NOMO-1 treated with DMSO at 0.1 percent for 48 hours (cell line): Measurements from ENCODE around the gene STEAP1B.
A peak's percentile ranks its signal among the peaks of the same experiment; 100 is the strongest.
"Not testable (repeated sequence)": the region's sequence is repeated elsewhere in the genome, so short reads cannot be mapped to it uniquely, and the experiment has no call there.

Experiments
- DNase-seq: peaks from one replicate; lab custom pipeline; 2025; ENCODE audit not compliant: unreplicated experiment; lab: John Stamatoyannopoulos, UW

STEAP1B gene

DNA sequence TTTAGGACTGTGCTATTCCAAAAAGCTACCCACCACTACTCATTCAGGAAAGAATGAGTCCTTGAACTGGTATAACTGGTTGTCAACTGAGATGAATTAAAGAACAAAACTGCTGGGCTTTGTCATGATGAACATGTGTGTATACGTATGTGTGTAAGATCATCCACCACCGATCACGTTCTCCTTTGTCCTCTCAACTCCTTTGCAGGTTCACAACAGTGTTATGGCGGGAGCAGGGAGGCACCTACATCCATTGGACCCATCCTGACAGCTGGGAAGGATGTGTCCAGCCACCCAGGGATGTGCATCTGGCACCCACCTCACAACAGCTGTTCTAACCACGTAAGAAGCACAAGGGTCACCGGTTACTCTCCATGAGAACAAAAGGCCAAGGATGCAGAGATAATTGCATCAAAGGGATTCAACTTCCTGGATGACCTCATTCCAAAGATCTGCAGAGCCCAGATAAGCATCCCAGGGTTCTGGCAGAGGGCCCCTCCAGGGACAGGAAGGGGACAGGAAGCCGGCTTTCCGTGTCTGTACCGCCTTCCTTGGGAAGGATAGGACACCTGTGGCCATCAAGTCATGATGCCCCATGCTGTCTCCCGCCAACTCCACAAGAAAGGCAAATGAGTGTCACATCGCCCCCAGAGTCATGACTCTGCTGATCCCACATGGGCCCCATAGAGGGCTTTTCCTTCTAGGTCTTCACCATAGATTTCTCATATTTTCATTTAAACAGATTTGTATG, 66.1 kb downstream of the STEAP1B start:
- no peak for DNase-seq

DNA sequence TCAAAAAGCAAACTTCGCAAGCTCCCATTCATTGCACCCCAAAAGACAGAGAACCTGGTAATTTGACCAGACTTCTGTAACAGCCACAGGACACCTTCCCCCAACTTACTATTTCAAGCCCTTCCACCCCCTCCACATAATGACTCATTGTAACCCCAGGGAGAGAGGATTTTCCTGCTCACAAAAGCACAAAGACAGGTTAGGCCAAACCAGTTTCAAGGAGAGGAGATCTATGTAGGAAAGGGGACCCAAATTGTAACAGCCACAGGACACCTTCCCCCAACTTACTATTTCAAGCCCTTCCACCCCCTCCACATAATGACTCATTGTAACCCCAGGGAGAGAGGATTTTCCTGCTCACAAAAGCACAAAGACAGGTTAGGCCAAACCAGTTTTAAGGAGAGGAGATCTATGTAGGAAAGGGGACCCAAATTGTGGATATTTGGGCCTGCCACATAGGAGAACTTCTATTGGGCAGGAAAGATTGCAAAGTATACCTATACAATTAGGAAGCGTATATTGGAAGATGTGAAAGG, 66.8 kb downstream of the STEAP1B start:
- DNase-seq, result not testable (repeated sequence)

DNA sequence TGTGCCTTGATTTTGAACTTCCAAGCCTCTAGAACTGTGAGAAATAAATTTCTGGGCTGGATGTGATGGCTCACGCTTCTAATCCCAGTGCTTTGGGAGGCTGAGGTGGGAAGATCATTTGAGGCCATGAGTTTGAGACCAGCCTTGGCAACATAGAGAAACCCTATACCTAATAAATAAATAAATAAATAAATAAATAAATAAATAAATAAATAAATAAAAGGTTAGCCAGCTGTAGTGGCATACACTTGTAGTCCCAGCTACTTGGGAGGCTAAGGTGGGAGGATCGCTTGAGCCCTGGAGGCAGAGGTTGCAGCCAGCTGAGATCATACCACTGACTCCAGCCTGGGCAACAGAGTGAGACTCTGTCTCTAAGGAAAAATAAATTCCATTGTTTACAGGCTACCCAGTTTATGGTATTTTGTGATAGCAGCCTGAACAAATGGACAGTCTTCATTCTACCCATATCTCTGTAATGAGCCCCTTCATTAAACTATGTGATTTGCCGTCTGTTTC, 67.7 kb downstream of the STEAP1B start:
- no peak for DNase-seq

DNA sequence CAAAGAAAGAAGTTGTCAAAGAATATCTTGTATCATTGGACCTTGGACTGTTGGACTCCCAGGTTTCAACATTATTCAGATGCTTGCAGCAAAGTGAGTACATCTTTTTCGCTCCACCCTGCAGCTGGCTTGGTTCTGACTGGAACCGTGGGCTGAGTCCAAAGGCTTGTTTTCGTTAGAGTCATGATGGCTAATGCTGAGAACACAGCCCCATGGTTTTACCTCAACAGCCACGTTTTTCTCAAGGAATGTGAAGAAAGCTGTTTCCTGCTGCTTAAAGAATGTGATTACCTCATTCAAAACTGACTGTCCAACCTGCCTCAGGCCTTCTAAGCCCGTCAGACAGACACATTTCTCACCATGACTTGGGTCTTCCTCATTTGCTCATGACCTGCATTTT, 69.5 kb downstream of the STEAP1B start:
- DNase-seq, result no peak

DNA sequence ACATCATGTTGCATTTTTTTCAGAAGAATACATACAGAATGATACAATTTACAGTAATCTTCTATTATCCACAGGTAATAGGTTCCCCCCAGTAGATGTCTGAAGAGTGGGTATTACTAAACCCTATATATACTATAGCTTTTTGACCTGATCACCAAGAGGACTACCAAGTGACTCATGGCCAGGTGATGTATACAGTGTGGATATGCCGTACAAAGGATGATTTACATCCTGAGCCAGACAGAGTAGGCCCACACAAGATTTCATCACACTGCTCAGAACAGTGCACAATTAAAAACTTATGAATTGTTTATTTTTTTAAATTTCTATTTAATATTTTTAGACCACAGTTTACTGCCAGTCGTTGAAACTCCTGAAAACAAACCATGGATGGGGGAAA, 70.6 kb downstream of the STEAP1B start:
- no peak for DNase-seq

DNA sequence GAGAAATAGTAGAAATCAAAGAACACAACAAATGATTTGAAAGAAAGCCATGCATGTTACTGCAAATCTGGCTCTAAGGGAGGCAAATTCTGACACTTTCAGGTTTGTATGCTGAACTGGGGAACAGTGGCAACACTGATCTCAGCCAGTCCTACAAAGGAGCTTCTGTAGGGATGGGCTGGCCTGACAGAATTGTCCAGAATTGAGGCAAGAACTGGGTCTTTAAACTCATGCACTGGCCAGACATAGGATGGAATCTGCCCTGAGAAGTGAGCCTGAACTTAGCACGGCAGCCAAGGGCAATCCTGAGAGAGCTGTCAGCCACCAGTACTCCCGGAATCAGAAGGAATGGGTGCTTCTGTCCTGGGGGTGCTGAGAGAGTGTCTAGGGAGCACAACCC, 72.1 kb downstream of the STEAP1B start:
- no peak for DNase-seq

DNA sequence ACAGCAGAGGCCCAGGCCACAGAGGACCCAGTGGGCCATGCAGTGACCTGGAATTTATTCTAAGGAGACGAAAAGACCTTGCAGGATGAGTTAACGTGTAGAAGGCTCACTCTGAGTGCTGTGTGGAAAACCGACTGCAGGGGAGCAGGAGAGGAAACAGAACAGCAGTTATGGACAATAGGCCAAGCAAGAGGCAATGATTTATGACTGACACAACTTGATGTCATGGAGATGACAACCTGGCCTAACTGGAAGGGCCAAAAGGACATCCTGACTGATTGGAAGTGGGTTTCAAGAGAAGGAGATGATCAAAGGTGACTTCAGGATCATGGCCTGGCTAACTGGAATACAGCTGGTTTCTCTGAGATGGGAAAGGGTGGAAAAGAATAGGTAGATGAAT, 72.9 kb downstream of the STEAP1B start:
- no peak for DNase-seq

DNA sequence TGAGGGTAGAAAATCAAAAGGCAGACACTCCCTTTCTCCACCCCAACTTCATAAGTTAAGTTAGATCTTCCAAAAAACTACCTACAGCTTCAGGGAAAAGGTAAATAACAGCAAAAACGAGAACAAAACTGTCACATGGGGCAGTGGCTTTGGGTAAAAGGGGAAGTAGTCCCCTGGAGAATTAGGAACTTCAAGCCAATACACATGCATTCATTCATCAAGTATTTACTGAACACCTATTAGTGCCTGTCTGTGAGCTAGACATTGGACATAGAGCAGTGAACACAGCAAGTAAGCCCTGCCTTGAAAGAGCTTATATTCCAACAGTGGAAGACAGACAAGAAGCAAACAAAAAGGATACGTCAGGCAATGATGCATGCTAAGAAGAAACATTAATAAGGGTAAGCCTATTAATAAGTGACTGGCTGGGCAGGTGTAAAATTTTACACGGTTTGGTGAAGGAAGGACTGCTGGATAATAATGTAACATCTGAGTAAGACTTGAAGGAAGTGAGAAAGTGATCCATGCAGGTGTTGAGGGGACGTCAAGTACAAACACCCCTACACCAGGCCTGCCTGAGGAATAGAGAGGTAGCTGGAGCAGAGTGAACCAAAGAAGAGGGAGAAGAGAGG, 73.4 kb downstream of the STEAP1B start:
- peak; percentile 23 for DNase-seq

DNA sequence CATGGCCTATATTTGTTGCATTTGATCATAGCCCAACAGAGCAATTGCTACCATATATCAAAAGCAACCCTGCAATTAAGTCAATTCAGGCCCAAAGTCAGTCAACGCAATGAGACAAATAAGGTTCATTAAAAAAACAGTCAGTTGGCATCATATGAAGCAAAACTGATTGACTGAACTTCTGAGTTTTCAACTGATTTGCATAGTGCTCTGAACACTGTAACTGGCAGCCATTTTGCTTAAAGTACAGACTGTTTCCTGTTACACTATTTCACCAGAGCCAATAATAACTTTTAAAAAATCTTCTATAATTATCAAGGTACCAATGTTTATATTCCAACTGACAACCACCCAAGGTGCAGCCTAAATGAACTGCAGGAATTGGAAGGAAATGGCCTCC, 74.6 kb downstream of the STEAP1B start:
- DNase-seq, result no peak

DNA sequence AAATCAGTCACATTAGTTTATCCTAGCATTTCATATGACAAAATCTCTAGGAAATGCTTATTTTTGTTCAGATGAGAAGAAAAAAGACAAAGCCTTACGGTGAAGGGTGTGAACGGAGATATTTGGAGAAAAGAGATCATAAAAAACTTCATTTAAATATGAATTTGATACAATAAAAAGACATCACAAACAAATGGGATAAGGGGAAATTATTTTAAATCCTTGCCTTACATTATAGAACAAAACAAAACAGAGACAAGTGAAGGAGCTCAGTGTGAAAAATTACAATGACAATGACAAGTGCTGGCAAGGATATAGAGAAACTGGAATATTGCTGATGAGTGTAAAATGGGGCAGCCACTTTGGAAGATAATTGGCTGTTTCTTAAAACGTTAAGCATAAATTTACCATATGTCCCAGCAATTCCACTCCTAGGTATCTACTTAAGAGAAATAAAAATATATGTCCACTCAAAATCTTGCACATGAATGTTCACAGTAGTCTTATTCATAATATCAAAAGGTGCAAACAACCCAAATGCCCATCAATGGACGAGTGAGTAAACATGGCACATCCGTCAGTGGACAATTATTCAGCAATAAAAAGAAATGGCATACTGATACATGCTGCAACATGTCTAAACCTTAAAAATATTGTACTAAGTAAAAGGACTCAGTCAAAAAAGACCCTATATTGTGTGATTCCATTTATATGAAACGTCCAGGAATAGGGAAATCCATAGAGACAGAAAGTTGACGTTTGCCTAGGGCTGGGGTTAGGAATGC, 77.0 kb downstream of the STEAP1B start:
- DNase-seq, result no peak

DNA sequence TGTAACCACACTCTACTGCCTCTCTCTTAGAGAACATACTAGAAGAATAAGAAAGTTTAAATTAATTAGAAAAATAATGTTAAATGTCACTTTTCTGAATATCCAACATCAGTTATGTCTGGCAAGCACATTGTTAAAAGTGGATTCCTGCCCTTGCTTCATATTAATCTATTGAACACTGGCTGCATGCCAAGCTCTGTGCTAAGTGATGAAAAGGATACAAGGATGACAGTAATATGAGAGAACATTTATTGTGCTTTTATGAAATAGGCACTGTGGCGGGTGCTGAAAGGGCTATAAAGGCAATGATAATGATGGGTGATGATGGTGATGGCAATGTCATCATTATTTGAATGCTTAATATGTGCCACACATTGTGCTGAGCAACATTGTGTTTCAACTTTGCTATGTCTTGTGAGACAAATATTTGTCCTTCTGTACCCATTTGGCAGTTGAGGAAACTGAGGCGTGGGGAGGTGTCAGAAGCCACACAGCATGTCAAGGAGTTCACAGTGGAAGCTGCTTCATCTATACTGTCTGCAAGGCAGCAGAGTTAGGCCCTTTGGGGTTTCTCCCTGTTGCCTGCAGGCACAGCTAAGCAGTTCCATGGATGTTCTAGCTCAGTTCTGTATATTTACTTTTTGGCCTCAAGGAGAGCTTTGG, 78.9 kb downstream of the STEAP1B start:
- DNase-seq, result no peak

DNA sequence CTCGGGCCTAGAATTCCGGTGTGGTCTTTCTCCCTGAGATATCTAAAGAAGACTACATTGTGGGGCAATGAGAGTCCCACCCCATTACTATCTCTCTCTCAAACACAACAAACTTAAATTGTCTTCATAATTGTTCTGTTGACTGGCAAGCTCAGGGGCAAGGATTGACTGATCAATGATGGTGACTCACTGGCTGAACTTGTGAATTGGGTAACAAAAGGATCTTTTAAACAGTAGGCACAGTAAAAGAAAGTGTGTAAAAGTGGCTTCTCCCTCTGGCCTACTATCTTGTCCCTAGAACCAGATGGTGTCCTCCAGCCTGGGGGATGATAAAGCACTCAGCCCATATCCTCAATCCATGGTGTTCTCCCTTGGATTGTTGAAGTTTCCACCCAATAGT, 80.0 kb downstream of the STEAP1B start:
- DNase-seq, result no peak

DNA sequence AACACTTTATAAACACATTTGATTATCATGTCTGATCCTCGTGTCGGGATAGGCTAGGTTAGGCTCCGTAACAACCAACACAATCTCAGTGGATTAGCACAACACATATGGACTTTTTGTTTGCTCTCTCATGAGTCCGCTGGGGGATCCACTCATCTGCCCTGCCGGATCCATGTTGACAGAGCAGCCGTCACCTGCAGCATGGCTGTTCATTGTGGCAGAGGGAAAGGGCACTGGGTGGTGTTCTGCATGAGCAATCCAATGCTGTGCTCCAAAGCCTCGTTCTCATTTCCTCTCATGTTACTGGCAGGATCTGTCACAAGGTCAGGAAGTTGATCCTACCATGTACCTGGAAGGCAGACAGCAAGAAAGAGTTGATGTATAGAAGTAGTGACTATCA, 80.5 kb downstream of the STEAP1B start:
- DNase-seq, result no peak

DNA sequence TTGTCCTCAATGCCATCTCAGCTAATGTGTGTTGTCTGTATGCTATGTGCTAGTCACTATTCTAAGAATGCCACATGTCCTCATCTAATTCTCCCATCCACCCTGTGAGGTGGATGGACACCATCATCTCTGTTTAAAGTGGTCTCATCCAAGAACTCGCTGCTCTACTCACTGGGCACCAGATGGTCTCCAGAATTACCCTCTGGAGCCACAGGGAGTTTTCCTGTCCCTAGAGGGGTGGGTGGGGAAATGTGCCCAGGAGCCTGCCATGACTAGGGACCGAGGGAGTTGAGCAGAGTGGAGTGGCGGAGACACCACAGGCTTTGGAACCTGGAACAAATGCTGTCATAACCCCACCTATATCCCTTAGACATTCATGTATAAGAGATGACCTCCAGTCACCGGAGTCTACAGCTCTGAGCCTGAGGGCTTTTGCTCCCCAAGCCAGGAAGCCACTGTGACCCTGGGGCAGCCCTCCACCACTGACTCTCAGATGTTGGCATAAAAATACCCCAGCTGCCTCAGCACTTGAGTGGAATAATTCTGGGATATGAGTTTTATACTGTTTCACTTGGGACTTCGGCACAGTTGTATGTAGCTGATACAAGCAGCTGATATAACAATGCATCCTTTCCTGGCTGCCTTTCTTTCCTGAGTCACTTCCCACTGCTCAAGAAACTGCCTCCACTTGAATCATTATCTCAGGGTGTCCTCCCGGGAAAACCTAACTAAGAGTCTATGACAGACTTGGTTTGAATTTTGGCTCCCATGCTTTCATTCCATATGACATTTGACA, 81.5 kb downstream of the STEAP1B start:
- DNase-seq, result no peak

DNA sequence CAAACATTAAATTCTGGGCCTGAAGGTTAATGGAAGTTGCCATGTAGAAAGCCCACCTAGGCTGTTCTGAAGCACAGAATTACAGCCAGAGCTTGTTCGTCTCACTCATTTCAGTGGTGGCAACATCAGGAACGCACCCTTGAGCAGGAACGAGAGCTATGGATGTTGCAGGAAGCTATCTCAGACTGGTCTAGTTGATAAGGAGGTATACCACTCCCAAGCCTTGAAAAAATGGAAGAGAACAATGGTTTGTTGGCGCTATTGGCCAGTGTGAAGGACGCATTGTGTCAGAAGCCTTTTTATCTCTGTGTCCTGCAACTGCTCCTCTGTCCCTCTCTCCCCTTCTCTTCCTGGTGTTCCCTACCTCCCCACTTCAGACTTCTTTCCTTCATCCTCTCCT, 82.1 kb downstream of the STEAP1B start:
- DNase-seq, result no peak

DNA sequence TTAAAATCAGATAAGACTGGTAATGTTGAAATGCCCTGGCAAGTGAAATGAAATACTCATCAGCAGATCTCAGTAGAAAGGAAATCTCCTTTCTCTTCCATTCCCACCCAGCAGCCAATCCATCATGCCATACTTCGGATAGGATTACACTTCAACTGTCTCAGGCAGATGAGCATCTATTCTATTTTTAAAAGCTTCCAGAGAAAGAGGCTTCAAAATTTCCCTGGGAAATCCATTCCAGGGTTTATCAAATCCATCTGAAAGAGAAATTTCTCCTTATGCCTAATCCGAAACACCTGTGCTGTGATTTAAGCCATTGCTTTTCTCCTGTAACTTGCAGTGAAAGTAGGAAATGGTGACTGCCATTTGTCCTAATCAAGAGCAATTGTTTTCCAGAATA, 82.6 kb downstream of the STEAP1B start:
- no peak for DNase-seq

DNA sequence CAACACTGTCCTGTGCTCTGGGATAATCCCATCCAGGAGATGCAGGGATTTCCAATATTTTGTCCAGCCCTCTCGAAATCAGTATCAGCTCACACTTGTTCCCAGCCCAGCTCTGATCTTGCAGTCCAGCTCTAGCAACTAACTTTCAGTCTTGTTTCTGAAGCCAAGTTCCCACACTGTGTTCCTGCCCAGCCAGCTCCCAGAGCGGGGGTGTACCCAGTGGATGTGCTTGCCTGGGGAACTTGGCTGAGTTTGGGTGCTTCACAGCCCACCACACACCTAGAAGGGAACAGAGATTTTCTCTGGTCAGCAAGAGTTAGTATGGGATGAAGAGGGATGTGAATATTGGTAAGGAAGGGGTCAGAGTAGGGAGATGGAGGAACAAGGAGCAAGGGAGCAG, 85.6 kb downstream of the STEAP1B start:
- DNase-seq, result no peak

DNA sequence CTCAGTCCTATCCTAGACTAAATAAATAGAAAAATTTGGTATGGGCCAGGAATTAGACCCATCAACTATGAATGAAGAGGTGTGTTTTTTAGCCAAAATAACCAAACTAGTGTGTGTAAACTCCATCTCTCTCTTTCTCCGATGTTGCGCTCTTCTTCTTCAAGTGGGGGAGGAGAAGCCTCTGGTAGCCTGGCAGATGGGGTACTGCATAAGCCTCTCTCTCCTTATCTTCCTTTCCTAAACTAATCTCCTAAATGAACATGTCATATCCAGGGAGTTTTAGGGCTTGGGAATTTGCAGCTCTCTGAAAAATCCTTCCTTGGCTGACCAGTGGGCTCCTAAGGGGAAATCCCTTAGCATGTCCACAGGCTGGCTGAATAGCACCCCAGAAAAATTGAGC, 86.8 kb downstream of the STEAP1B start:
- no peak for DNase-seq

DNA sequence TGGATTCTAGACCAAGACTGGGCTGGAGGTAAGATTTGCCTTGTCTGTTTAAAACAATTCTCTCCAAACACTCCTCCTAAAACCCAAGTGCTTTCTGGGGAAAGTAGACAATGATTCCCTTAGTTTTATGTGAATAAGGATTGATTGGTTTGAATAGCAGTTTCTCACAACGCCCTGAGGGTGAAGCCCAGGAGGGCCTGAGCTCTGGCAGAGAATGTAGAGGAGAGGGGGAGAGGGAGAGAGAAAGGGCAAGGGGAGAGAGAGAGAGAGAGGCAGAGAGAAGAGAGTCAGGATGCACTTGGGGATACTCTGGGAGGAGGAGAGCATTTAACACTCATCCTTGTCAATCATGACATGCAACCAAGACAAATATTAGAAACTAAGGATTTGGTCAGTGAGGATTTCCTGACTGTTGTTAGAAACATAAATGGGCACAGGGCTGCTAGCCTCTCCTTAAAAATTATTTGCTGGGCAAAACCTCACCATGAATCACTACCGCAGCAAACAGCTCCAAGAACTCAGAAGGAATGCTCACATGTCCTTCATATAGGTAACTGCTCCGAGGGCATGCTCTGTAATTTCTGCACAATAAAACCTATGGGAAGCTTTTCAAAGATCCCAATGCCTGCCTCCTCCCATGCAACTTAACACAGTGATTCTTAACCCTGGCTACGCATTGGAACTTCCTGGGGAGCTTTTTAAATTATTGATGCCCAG, 87.9 kb downstream of the STEAP1B start:
- no peak for DNase-seq

DNA sequence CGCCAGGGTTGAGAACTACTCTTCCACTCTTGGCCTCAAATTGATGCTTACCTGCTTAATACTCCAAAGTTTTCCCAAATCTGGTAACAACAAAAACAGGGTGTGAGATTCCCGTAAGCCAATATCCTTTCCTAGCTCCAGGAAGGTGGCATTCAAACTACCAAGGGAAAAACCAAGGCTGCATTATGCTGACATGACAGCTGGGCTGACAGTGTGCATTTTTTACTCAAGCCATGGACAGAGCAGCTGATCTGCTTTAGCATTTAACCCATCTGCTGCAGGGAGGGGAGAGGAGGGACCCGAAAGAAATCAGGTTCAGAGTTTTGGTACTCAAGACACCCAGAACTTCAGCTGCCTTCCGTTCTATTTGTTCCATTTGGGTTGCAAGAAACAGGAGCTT, 93.3 kb downstream of the STEAP1B start:
- no peak for DNase-seq
